ENCODE measurements around the gene NXF2.
"Not testable (repeated sequence)": the region's sequence is repeated elsewhere in the genome, so short reads cannot be mapped to it uniquely, and the experiment has no call there.

NXF2 gene, protein sequence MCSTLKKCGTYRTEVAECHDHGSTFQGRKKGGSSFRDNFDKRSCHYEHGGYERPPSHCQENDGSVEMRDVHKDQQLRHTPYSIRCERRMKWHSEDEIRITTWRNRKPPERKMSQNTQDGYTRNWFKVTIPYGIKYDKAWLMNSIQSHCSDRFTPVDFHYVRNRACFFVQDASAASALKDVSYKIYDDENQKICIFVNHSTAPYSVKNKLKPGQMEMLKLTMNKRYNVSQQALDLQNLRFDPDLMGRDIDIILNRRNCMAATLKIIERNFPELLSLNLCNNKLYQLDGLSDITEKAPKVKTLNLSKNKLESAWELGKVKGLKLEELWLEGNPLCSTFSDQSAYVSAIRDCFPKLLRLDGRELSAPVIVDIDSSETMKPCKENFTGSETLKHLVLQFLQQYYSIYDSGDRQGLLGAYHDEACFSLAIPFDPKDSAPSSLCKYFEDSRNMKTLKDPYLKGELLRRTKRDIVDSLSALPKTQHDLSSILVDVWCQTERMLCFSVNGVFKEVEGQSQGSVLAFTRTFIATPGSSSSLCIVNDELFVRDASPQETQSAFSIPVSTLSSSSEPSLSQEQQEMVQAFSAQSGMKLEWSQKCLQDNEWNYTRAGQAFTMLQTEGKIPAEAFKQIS

DNA sequence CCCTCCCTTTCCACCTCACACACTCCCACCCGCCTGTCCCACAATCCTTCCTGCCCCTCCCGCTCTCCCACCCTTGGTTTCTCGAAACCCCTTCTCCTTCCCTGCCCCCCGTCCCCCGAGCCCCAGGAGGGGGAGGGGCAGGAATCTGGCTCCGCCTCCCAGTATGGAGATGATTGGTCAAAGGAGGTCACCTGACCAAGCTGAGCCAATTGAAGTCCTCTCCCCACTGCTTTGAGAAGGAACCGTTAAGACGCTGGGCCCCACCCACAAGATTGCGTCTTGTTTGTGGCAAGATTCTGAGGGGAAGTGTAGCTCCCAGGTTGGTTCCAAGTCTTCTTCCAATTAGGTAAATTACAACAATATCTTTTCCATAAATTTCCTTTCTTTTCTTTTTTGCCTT is at the start of gene NXF2:
Gene NXF2 (plus strand): TSS at position 275 of the 400 bp plus-strand sequence. CDS start 59,912 bp downstream, outside the sequence.
- DNase-seq (ENCODE audit: low read depth in 3 of 3) = not testable (repeated sequence)

DNA sequence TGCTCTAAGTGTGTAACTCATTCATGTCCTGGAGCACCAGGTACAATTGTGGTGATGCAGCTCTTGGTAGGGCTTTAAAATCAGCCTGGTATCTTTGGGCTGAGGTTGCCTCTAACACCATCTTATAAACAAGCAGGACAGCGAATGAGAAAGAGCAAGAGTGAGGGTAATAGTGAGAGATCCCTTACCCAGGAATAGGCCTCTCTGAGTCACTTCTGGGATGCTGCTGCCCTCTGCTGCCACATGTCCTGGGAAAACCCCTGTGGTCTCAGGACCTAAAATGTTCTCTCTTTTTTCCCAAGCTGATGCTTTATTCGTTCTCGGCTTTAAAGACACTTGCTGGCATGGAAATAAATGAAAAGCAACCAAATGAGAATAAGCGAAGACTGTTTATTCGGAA is 39.0 kb upstream of the NXF2 start:
- not testable (repeated sequence) for DNase-seq (ENCODE audit: low read depth in 3 of 3)

DNA sequence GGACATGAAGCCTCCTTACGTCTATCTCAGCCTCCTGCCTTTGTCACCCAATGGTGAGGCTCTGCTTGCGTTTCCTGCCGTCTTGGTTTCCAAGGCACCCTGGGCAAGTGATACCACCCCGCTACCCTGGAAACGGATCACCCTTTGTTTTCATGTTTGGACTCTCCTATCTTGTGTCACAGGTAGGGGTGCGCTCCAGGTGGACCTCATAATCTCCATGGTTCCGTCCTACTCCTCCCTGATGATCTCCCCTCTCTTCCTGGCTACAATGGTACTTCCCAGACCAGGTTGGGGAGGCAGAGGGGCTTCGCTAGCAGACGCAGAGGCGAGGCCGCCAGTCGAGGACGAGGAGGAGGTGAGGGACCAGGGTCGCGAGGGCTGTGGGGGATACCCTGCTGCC is 32.0 kb upstream of the NXF2 start, which contains the start of gene TCP11X1:
Gene TCP11X1 (plus strand): TSS at position 316 of the 400 bp plus-strand sequence.
- DNase-seq (ENCODE audit: low read depth in 3 of 3) = not testable (repeated sequence)

DNA sequence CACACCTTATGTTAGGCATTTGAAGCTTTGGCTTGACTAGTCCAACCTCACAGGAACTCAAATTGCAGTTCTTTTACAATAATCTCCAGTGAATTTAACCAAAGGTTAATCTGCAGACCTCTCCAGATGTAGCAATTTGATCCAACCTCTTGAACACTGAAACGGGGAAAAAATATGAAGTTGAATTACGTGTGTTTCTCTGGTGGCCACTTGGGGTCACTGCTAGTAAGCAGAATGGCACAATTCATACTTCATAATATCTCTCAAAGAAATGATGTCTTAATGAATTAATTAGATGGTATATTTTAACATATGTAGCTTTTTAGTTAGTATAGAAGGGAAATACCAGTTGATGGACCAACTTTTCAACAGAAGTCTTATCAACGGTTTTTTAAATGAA is 30.5 kb upstream of the NXF2 start:
- not testable (repeated sequence) for DNase-seq (ENCODE audit: low read depth in 3 of 3)

DNA sequence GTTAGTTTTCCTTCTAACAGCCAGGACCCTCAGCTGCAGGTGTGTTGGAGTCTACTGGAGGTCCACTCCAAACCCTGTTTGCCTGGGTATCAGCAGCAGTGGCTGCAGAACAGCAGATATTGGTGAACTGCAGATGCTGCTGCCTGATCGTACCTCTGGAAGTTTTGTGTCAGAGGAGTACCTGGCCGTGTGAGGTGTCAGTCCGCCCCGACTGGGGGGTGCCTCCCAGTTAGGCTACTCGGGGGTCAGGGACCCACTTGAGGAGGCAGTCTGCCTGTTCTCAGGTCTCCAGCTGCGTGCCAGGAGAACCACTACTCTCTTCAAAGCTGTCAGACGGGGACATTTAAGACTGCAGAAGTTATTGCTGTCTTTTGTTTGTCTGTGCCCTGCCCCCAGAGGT is 11.3 kb upstream of the NXF2 start:
- not testable (repeated sequence) for DNase-seq (ENCODE audit: low read depth in 3 of 3)

DNA sequence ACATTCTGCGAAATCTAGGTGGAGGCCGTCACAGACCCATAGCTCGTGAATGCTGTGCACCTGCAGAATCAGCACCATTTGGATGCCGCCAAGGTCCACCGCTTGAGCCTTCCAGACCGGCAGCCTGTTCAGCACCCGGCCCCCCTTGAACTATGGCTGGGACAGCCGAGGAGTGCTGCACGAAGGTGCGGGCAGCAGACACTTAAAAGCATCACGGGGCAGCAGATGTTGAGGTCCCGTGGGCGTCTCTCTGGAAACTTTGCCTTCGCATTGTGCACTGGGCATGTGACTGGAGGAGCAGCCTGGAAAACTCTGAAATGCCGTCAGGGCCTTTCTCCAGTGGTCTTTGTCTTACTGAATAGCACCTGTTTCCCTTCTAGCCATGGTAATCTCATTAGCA is 6.7 kb upstream of the NXF2 start:
- not testable (repeated sequence) for DNase-seq (ENCODE audit: low read depth in 3 of 3)

DNA sequence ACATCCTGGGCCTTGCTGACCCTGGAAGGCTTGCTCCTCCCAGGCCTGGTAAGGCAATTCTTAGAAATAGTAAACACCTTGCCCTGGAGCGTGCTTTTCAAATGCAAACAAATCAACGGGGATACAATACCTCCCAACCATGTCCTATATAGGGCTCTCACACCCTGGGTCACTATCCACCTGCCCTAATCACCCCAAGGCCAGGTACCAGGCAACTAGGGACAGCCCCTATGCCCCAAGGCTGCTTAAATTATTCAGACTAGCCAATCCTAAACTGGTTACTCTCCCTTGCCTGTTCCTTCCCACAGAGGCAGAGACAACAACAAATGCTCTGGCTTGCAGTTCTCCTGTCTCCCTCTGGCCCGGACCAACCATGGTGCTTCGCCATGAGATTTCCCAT is 25.3 kb downstream of the NXF2 start:
- not testable (repeated sequence) for DNase-seq (ENCODE audit: low read depth in 3 of 3)

DNA sequence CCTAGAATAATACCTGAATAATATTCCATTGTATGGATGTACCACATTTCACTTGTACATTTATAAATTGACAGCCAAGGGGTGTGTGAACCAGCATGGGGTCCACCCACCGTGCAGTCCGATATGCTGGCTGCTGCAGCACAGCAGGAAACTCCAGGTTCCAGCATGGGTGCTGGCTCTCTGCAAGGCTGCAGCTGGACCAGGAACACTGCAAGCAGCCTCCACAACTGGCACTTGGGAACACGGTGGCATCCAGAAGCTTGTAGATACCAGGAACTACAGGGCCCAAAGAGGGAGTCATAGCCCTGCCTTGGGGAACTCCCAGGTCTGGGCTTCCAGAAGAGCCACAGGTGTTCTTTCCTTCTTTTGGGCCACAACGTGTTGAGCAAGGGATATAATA is 91.2 kb downstream of the NXF2 start:
- no peak for DNase-seq (ENCODE audit: low read depth in 3 of 3)

DNA sequence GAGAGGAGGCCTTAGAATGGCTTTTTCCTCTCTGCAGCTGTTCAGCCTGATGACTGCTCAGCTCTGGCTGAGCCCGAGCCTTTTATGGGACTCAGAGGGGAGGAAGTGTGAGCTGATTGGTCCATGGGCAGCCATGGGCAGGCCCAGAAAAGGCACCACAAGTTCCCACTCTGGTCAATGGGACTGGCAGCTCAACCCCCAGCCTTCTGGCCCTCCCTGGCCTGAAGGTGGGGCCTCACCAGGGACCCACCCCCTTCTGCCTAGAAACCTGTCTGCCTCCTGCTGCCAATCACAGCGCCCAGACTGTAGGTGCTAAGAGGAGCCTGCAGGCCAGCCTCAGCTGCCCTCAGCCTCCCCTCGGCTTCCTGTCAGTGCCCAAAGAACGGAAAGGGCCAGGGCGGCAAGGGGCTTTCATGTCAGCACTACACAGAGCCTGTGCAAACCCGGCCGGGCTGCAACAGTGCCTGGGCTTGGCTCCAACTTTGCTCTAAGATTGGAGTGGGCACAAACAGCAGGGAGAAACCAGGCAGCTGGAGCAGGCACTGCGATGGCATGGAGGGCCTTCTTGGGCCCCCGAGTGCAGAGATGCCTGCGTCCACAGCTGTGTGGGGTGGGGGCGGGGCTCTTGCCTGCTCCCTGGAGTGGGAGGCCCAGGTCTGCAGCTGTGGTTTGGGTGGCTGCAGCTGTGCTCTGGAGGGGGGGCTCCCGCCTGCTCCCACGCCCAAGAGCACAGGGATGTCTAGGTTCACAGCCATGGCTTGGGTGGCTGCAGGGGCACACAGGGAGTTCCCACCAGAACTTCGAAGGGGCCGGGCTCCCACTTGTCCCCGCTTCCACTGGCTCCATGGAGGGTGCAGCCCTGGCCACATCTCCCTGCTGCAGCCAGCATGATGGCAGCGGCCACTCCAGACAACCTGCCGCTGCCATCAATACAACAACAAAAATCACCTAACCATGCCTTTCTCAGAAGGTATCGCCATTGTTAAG is 92.6 kb downstream of the NXF2 start:
- no peak for DNase-seq (ENCODE audit: low read depth in 3 of 3)

DNA sequence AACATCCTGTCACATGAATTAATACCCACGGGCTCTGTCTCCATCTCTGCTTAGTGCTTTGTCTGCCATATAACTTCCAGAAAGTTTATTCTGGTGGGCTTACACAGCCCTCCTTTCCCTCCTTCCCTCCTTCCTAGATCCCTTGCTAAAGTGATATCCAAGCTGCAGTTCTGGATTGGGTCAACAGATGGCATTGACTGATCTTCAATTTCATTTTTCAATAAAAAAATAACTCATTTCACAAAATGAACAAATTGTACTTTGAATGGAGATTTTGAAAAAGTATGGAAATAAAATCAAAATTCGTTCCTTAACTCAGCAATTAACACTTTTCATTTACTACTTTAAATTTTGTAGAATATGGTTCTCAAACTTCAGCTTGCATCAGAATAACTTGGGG is 94.9 kb downstream of the NXF2 start:
- DNase-seq (ENCODE audit: low read depth in 3 of 3) = no peak

DNA sequence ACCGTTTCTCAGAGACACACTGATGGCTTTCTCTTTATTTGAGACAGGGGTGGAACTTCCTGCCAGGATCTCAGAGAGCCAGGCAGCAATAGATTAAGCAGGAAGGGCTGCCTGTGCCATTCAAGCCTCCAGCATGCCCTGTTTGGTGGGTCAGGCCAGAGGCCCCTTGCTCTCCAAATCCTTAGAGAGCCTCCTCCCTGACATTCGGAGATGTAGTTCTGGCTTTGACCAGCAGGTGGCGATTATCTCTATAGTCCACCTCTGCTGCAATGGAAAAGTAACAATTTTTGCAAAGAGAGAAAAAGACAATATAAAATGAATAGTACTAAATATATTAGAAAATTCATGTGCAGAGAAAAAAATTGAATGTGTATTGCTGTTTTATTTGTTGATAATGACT is 98.9 kb downstream of the NXF2 start:
- DNase-seq (ENCODE audit: low read depth in 3 of 3) = peak; percentile 10 to 45 (median 37)

All from stimulated activated CD4-positive, alpha-beta T cell treated with anti-CD3 and anti-CD28 coated beads, TNF-alpha, amount 100 ng/mL, for 4 hours (primary cell).